PC-3 (cell line): ENCODE data around the gene HOXB1. TPM values are rescaled to one million over a fixed set of nuclear protein-coding genes. Genes with fewer than 3 reads are reported as not detected.
A peak's percentile ranks its signal among the peaks of the same experiment; 100 is the strongest.

Experiments
- ATAC-seq: fragments of 200-7000 bp; cut with Tn5 transposase; 2 replicates; pipeline ENCODE4 v1.9.1; 2020; ENCODE audit warnings: mild to moderate bottlenecking, moderate library complexity
- BruUV-seq: library from RNA; stranded (reverse); fragments of 400-500 nt; replicated peaks from 2 replicates; lab custom pipeline; 2021; lab: Mats Ljungman, UMichigan
- CTCF ChIA-PET: fragments of 300-600 bp; sonication (Branson Sonifier 250); formaldehyde crosslinking; loops from one replicate; lab custom pipeline; 2022; ENCODE audit warnings: antibody characterized with exemption; lab: Charles Lee
- POLR2A ChIA-PET: fragments of 300-600 bp; sonication (Branson Sonifier 250); formaldehyde crosslinking; loops from one replicate; lab custom pipeline; 2022; ENCODE audit warnings: antibody characterized with exemption; ENCODE audit not compliant: unreplicated experiment; lab: Charles Lee
- DNase-seq: peaks from one replicate; pipeline ENCODE4 v3.0.0-alpha.2; 2015
- H2AFZ ChIP-seq: fragments of 300-600 bp; sonication (generic); 2 replicates; pipeline ENCODE4 v1.6.0; 2016; ENCODE audit warnings: antibody characterized with exemption, low read length
- H3F3A ChIP-seq: fragments of 300-600 bp; sonication (generic); one replicate; pipeline ENCODE4 v1.6.0; 2017; ENCODE audit warnings: antibody characterized with exemption, low read length, control low read depth, mild to moderate bottlenecking; ENCODE audit not compliant: unreplicated experiment
- H3K27ac ChIP-seq: fragments of 300-600 bp; sonication (generic); 2 replicates; pipeline ENCODE4 v1.5.1; 2016; ENCODE audit warnings: mild to moderate bottlenecking, low read length
- H3K27me3 ChIP-seq: fragments of 300-600 bp; sonication (generic); 2 replicates; pipeline ENCODE4 v1.6.1; 2016; ENCODE audit warnings: low read length, mixed read lengths
- H3K36me3 ChIP-seq: fragments of 300-600 bp; sonication (generic); 2 replicates; pipeline ENCODE4 v1.6.1; 2016; ENCODE audit warnings: low read depth, mixed run types, low read length, mixed read lengths
- H3K4me1 ChIP-seq: fragments of 300-600 bp; sonication (generic); 2 replicates; pipeline ENCODE4 v1.5.1; 2016; ENCODE audit warnings: low read length; ENCODE audit not compliant: insufficient read depth
- H3K4me2 ChIP-seq: fragments of 300-600 bp; sonication (generic); 2 replicates; pipeline ENCODE4 v1.6.0; 2016; ENCODE audit warnings: low read length
- H3K4me3 ChIP-seq: fragments of 300-600 bp; sonication (generic); 2 replicates; pipeline ENCODE4 v1.5.1; 2016; ENCODE audit warnings: mild to moderate bottlenecking, low read length, mixed read lengths
- H3K79me2 ChIP-seq: fragments of 300-600 bp; sonication (generic); 2 replicates; pipeline ENCODE4 v1.6.1; 2017; ENCODE audit warnings: low read length, mixed read lengths
- H3K9ac ChIP-seq: fragments of 300-600 bp; sonication (generic); 2 replicates; pipeline ENCODE4 v1.6.0; 2016; ENCODE audit warnings: mild to moderate bottlenecking, low read length
- H3K9me2 ChIP-seq: fragments of 300-600 bp; sonication (generic); replicated peaks from 2 replicates; pipeline ENCODE4 v1.6.1; 2016; ENCODE audit warnings: mixed run types, low read length, mixed read lengths
- H3K9me3 ChIP-seq: fragments of 300-600 bp; sonication (generic); 2 replicates; pipeline ENCODE4 v1.6.1; 2016; ENCODE audit warnings: low read length, mixed read lengths
- H4K20me1 ChIP-seq: fragments of 300-600 bp; sonication (generic); 2 replicates; pipeline ENCODE4 v1.6.1; 2016; ENCODE audit warnings: low read length, mixed read lengths
- EZH2 ChIP-seq: fragments of 300-600 bp; sonication (generic); IDR thresholded peaks from one replicate; pipeline ENCODE4 v1.6.1; 2017; ENCODE audit warnings: antibody characterized with exemption, mild to moderate bottlenecking, low read length; ENCODE audit not compliant: unreplicated experiment
- EZH2phosphoT487 ChIP-seq: fragments of 300-600 bp; sonication (generic); IDR thresholded peaks from 2 replicates; pipeline ENCODE4 v1.6.1; 2018; ENCODE audit warnings: mild to moderate bottlenecking, antibody characterized with exemption, low read length, borderline replicate concordance
- intact Hi-C: fragments of 100-400 bp; cut with micrococcal nuclease; formaldehyde crosslinking; loops from 2 replicates; pipeline ENCODE4 v1.9.0; 2023
- total RNA-seq: library from RNA; depleted of rRNA; stranded (reverse); fragments of >200 nt; gene quantifications from 2 replicates; pipeline ENCODE4 v1.2.3, GENCODE V29; 2014
- TF ChIP-seq, protein P1 (sequence below): fragments of 300-600 bp; sonication (generic); conservative IDR thresholded peaks from 2 replicates; pipeline ENCODE4 v1.5.1; 2017; ENCODE audit warnings: antibody characterized with exemption, low read depth, mild to moderate bottlenecking, low read length

The HOXB1 gene
- total RNA-seq, 1 experiment from 2014 or later, result not detected

DNA sequence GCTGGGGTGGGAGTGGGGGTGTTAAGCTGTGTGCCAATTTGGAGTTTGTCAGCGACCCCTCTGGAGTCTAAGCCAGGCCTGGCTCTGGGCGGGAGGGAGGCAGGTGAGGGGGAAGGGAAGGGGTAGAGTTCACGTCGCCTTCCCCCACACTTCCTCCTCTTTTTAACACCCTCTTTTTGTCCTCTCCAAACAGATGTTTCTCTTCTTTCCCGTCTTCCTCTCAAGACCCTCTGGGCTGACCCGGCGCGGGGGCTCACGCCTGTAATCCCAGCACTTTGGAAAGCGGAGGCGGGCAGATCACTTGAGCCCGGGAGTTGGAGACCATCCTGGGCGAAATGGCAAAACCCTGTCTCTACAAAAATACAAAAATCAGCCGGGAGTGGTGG, 3.3 kb downstream of the HOXB1 start:
- Histone ChIP-seq H3K79me2 (no peaks in the 10 kb centered on the region), H3K36me3 (no peaks in the 10 kb centered on the region), H3K27ac (no peak overlapping the region), H4K20me1 (no peaks in the 10 kb centered on the region), H3K9me3 (no peaks in the 10 kb centered on the region), H3K4me3 (no peak overlapping the region), H2AFZ (no peak overlapping the region), H3F3A (no peaks in the 10 kb centered on the region), H3K4me2 (no peak overlapping the region), H3K9ac (no peak overlapping the region), H3K4me1 (peaks cover 4% of the 10 kb centered on the region), H3K27me3 (no peaks in the 10 kb centered on the region), H3K9me2 (no peaks in the 10 kb centered on the region)
- intact Hi-C loops, result no loop called here
- no TSS peak for BruUV-seq
- TF ChIP-seq EZH2, result no peak
- TF ChIP-seq, protein P1, sequence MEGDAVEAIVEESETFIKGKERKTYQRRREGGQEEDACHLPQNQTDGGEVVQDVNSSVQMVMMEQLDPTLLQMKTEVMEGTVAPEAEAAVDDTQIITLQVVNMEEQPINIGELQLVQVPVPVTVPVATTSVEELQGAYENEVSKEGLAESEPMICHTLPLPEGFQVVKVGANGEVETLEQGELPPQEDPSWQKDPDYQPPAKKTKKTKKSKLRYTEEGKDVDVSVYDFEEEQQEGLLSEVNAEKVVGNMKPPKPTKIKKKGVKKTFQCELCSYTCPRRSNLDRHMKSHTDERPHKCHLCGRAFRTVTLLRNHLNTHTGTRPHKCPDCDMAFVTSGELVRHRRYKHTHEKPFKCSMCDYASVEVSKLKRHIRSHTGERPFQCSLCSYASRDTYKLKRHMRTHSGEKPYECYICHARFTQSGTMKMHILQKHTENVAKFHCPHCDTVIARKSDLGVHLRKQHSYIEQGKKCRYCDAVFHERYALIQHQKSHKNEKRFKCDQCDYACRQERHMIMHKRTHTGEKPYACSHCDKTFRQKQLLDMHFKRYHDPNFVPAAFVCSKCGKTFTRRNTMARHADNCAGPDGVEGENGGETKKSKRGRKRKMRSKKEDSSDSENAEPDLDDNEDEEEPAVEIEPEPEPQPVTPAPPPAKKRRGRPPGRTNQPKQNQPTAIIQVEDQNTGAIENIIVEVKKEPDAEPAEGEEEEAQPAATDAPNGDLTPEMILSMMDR, result no peak
- no peak for TF ChIP-seq EZH2phosphoT487
- CTCF ChIA-PET, result no interaction called here
- no peak for ATAC-seq
- POLR2A ChIA-PET, result no interaction called here
- no peak for DNase-seq

DNA sequence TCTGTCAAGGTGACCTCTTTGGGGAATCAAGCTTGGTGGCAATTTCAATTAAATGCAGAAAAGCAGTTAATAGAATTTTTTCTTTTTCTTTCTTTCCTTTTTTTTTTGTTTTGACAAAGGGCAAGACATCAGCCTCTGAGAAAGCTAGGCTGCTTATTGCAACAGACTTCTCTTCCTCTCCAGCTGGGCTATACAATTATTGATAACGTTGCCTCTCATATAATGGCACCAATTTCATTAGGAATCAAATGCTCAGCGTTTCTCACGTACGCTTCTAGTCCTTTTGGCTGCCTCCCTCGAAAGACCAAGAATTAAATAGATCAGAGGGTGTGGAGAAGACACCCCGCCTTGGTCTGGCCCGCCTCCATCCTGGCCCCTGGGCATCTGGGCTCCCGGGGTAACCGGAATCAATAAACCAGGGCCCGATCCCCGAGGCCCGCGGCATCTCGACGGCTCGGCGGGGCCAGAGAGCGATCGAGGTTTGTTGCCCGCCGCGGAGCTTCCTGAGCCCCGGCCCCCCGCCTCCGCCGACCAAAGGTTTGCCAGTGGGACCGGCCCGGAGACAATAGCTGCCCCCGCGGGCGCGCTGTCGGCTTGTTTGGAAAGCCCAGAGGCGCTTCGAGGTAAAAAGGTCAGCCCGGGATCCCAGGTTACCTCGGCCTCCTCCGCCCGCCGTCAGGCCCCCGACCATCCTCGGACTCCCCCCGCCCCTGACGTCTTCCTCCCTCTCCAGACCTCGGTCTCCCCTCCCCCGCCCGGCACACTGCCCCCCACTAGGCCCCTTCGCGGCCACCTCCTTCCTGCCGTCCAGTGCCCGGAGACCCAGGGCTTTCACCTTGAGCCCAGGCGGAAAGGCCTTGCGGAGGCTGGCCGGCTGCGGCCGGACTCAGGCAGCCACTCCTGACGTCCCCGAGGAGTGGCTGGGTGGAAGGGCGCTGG, 3.9 kb downstream of the HOXB1 start:
- TF ChIP-seq EZH2phosphoT487 (no peak), EZH2 (no peak)
- TF ChIP-seq, protein P1, result no peak
- H3K27ac ChIP-seq, result no peak overlapping the region
- H3K36me3 ChIP-seq, result no peaks in the 10 kb centered on the region
- ChIA-PET CTCF (no interaction called here), POLR2A (no interaction called here)
- no peaks in the 10 kb centered on the region for H3K9me2 ChIP-seq
- H3K4me1 ChIP-seq, result peaks cover 10% of the 10 kb centered on the region
- H4K20me1 ChIP-seq, result no peaks in the 10 kb centered on the region
- no TSS peak for BruUV-seq
- ATAC-seq (no peak), DNase-seq (no peak)
- intact Hi-C loops, result no loop called here
- H3K4me2 ChIP-seq, result no peak overlapping the region
- H3K27me3 ChIP-seq, result no peaks in the 10 kb centered on the region
- H3K4me3 ChIP-seq, result no peak overlapping the region
- no peaks in the 10 kb centered on the region for H3F3A ChIP-seq
- H3K9me3 ChIP-seq, result no peaks in the 10 kb centered on the region
- H3K79me2 ChIP-seq, result no peaks in the 10 kb centered on the region
- H3K9ac ChIP-seq, result no peak overlapping the region
- H2AFZ ChIP-seq, result no peak overlapping the region

DNA sequence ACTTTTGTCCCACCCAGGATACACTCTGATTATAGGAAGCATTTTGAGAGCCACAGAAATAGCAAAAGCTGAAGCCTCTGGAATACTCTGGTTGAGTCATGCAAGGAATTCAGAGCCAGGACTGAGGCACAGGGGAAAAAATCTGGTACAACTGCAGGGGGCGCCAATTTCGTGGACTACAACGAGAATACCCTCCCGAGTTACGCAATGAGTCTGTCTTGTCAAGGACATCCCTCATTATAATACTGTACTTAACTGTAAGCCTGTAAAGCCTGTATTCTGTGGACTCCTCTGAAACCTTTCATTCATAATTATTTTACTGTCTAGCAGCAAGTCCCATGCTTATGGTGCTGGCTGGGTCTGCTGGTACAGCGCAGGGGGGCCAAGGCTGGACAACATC, 7.8 kb downstream of the HOXB1 start:
- H3K36me3 ChIP-seq, result no peaks in the 10 kb centered on the region
- H3K79me2 ChIP-seq, result no peaks in the 10 kb centered on the region
- H3K9me3 ChIP-seq, result no peaks in the 10 kb centered on the region
- no peak overlapping the region for H3K4me3 ChIP-seq
- H3F3A ChIP-seq, result no peaks in the 10 kb centered on the region
- POLR2A ChIA-PET, result no interaction called here
- no peak for DNase-seq
- H3K9ac ChIP-seq, result no peak overlapping the region
- H3K4me1 ChIP-seq, result peaks cover 25% of the 10 kb centered on the region
- H4K20me1 ChIP-seq, result no peaks in the 10 kb centered on the region
- no peaks in the 10 kb centered on the region for H3K27me3 ChIP-seq
- no TSS peak for BruUV-seq
- H3K9me2 ChIP-seq, result no peaks in the 10 kb centered on the region
- intact Hi-C loops, result no loop called here
- CTCF ChIA-PET, result no interaction called here
- H3K4me2 ChIP-seq, result no peak overlapping the region
- no peak for ATAC-seq
- TF ChIP-seq, protein P1, result peak; percentile 58
- no peak for TF ChIP-seq EZH2phosphoT487
- no peak overlapping the region for H2AFZ ChIP-seq
- 0 out of 2 replicates have a peak overlapping the region, but pooled peaks have one; percentile 4 for H3K27ac ChIP-seq
